SH-SY5Y (cell line): ENCODE results near the gene OSGIN1.

Experiments
- GATA2 ChIP-seq: IDR thresholded peaks from 2 replicates; pipeline ENCODE4 v1.6.1; 2011; ENCODE audit warnings: mild to moderate bottlenecking, low read depth, low read length
- GATA3 ChIP-seq: IDR thresholded peaks from 2 replicates; pipeline ENCODE4 v1.6.1; 2011; ENCODE audit warnings: low read depth, mild to moderate bottlenecking, low read length, moderate library complexity

DNA sequence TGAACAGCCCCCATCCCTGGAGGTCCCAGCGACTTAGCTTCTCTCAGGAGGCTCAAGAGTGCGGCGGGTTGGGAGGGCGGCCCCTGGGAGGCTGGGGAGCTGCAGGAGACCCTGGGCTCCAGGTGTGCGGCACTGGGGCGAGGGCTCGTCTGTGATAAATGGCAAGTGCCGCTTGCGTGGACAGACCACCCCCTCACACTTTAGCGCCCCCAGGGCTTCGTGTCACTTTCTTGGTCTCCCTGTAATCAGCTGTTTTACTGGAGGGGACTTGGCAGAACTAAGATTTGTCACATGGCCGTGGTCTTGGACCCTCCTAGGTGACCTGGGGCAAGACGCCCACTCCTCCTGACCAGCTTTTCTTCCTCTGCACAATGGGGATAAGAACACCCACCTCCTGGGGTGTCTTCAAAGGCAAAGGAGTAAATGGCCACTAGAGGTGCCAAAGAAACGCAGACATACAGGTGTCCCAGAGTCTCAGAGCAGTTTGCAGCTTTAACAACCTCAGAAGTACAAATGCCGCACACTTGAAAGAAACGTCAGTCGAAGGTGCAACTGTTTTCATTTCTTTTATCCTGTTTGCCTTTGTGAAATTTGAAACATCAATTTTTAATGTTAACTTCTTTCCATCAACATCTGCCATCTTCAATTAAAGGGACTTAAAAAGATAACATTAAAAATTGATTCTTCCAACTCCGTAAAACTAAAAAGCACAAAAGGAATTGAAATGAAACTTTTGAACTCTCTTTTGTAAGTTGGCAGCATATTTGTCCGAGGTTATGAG, 946 bp downstream of the OSGIN1 start:
- no peak for TF ChIP-seq GATA3
- no peak for TF ChIP-seq GATA2
